Measurements from ENCODE around the gene TBC1D5.

- TF ChIP-seq POLR2AphosphoS5 (IDR thresholded peaks at IDR 0.05; ENCODE audit: low read depth, low read length): no peak
- TF ChIP-seq TAF1 (IDR thresholded peaks at IDR 0.05; ENCODE audit: borderline replicate concordance, insufficient read depth, low read length): no peak
- no peak for TF ChIP-seq SIN3A (IDR thresholded peaks at IDR 0.05; ENCODE audit: borderline replicate concordance, insufficient read depth, low read length)
- TF ChIP-seq REST (IDR thresholded peaks at IDR 0.05; ENCODE audit: insufficient read depth in 1 of 2, low read depth in 2 of 2, low read length in 2 of 2): no peak
- no peak for TF ChIP-seq FOXP2 (optimal IDR thresholded peaks at IDR 0.05; ENCODE audit: borderline replicate concordance, extremely low read depth, extremely low read length, insufficient read depth)
Observed at GRCh38 chr3:17204049-17204650, 538.3 kb downstream of the TBC1D5 start.

All from PFSK-1 (cell line).